Chondrocyte (in vitro differentiated cells): Measurements from ENCODE around the gene LENG8. TPM values are rescaled to one million over a fixed set of nuclear protein-coding genes. Genes with fewer than 3 reads are reported as not detected.

ENCODE experiments used
- DNase-seq: peaks from one replicate; pipeline ENCODE4 v3.0.0; 2021; ENCODE audit warnings: mixed read lengths, low spot score
- H3K27ac Mint-ChIP-seq: one replicate; pipeline ENCODE4 v1.8.0; 2021; ENCODE audit warnings: mild to moderate bottlenecking, moderate library complexity, mixed read lengths; ENCODE audit not compliant: unreplicated experiment
- H3K27me3 Mint-ChIP-seq: 2 replicates; pipeline ENCODE4 v1.8.0; 2021; ENCODE audit warnings: low read depth, mixed read lengths
- H3K36me3 Mint-ChIP-seq: 2 replicates; pipeline ENCODE4 v1.8.0; 2021; ENCODE audit warnings: low read depth, mixed read lengths
- H3K4me1 Mint-ChIP-seq: 2 replicates; pipeline ENCODE4 v1.8.0; 2021; ENCODE audit warnings: low read depth, mild to moderate bottlenecking, mixed read lengths
- H3K4me3 Mint-ChIP-seq: one replicate; pipeline ENCODE4 v1.8.0; 2021; ENCODE audit warnings: mild to moderate bottlenecking, moderate library complexity, mixed read lengths; ENCODE audit not compliant: unreplicated experiment
- H3K9me3 Mint-ChIP-seq: 2 replicates; pipeline ENCODE4 v1.8.0; 2021; ENCODE audit warnings: low read depth, mixed read lengths
- total RNA-seq: library from RNA; stranded (reverse); gene quantifications from 3 replicates; pipeline ENCODE4 v1.2.1, GENCODE V29; 2021
- TF ChIP-seq, protein P1 (sequence below): fragments of 200-600 bp; sonication (generic); IDR thresholded peaks from 2 replicates; pipeline ENCODE4 v1.5.0; 2021; ENCODE audit warnings: antibody characterized with exemption, mild to moderate bottlenecking, moderate library complexity

The LENG8 gene
- total RNA-seq, 1 donor from 2014 or later, result 110 TPM

GRCh38 chr19:54415901-54416673, 32.9 kb upstream of the LENG8 start:
- DNase-seq, result no peak
- Mint-ChIP-seq H3K27me3 (peaks cover 30% of the 10 kb centered on the region), H3K27ac (no peak overlapping the region), H3K9me3 (peaks cover 4% of the 10 kb centered on the region), H3K4me3 (no peak overlapping the region), H3K4me1 (peaks cover 8% of the 10 kb centered on the region), H3K36me3 (peaks cover 3% of the 10 kb centered on the region)
- TF ChIP-seq, protein P1, sequence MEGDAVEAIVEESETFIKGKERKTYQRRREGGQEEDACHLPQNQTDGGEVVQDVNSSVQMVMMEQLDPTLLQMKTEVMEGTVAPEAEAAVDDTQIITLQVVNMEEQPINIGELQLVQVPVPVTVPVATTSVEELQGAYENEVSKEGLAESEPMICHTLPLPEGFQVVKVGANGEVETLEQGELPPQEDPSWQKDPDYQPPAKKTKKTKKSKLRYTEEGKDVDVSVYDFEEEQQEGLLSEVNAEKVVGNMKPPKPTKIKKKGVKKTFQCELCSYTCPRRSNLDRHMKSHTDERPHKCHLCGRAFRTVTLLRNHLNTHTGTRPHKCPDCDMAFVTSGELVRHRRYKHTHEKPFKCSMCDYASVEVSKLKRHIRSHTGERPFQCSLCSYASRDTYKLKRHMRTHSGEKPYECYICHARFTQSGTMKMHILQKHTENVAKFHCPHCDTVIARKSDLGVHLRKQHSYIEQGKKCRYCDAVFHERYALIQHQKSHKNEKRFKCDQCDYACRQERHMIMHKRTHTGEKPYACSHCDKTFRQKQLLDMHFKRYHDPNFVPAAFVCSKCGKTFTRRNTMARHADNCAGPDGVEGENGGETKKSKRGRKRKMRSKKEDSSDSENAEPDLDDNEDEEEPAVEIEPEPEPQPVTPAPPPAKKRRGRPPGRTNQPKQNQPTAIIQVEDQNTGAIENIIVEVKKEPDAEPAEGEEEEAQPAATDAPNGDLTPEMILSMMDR, result no peak

GRCh38 chr19:54416695-54417491, 32.1 kb upstream of the LENG8 start:
- Mint-ChIP-seq H3K27me3 (peaks cover 34% of the 10 kb centered on the region), H3K4me3 (no peak overlapping the region), H3K4me1 (peaks cover 8% of the 10 kb centered on the region), H3K36me3 (peaks cover 3% of the 10 kb centered on the region), H3K27ac (no peak overlapping the region), H3K9me3 (peaks cover 4% of the 10 kb centered on the region)
- DNase-seq, result no peak
- TF ChIP-seq, protein P1, result no peak

DNA sequence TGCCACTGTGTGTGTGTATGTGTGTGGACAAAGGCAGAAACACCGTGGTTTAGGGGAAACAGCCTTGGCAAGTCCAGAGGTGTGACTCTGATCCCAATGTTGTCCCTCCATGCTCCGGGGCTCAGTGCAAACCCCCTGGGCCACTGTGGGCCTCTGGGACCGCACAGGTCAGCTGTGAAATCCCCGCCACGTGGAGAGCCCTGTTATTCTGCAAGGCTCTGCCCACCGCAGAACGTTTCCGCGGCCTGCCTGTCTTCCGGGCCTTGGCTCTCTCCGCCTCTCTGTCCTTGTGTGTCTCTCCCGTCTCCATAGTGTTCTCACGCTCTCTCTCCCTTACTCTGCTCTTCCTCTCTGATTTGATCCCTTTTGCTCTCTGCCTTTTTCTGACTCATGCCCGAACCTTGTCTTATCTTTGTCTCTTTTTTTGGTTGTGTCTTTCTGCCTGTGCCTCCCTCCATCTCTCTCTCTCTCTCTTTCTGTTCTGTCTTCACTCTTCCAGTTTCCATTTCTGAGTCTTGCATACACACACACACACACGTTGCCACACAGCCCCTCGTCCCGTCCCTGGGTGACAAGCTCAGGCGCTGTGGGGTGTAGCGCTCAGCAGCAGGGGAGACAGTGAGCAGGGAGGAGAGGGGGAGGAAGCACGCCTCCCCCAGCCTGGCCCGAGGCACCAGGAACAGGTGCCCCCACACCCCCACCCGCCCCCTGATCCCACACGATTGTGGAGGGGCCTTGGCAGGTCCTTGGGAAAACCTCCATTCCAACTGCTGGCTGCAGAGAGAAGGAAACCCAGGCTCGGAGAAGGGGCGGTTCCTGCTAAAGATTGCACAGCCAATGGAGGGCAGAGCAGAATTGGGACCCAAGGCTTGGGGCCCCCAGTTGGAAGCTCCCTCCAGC, 30.7 kb upstream of the LENG8 start:
- Mint-ChIP-seq H3K36me3 (peaks cover 3% of the 10 kb centered on the region), H3K27me3 (peaks cover 36% of the 10 kb centered on the region), H3K4me3 (peak overlapping the region; percentile 3), H3K4me1 (peaks cover 8% of the 10 kb centered on the region), H3K27ac (peak overlapping the region; percentile 68), H3K9me3 (peaks cover 4% of the 10 kb centered on the region)
- TF ChIP-seq, protein P1, result no peak
- no peak for DNase-seq

DNA sequence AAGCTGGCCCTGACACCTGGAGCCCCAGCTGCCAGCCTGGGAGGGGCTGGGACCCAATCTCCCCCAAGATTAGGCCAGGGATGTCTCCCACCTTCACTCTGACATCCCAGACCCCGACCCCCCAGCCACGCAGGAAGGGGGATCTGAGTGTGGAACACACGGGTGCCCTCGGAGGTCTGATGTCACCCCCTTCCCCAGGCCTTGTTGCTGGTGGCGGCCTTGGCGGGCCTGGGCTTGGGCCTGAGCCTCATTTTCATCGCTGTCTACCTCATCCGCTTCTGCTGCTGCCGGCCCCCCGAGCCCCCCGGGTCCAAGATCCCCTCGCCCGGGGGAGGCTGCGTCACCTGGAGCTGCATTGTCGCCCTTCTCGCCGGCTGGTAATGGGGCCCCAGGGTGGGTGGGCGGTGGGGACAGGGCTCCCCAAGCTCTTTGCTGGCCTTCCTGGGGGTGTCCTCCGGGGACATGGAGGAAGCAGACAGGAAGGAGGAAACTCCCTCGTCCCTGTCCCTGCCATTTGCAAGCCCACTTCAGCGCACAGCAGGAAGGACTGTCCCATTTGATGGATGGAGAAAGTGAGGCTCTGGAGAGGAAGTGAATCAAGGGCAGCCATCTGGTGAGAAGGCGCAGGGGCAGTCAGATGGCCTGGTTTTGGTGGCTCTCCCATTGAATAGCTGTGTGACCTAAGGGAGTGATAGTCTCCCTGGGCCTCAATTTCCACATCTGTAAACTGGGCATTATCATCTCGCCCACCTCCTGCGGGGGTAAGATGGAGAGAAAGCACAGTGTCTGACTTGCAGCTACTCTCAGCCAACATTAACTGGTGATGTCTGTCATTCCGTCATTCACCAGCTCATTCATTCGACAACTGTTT, 29.8 kb upstream of the LENG8 start:
- TF ChIP-seq, protein P1, result no peak
- Mint-ChIP-seq H3K9me3 (peaks cover 1% of the 10 kb centered on the region), H3K4me3 (no peak overlapping the region), H3K27ac (no peak overlapping the region), H3K27me3 (peaks cover 33% of the 10 kb centered on the region), H3K36me3 (peaks cover 3% of the 10 kb centered on the region), H3K4me1 (peaks cover 8% of the 10 kb centered on the region)
- DNase-seq, result no peak
